HepG2 (cell line): ENCODE data around the gene MMP10. TPM values are rescaled to one million over a fixed set of nuclear protein-coding genes. Genes with fewer than 3 reads are reported as not detected.

Source experiments
- ATAC-seq: fragments of 200-7000 bp; cut with Tn5 transposase; 3 replicates; pipeline ENCODE4 v1.9.1; 2020; ENCODE audit warnings: mild to moderate bottlenecking, moderate library complexity
- BruUV-seq: library from RNA; stranded (reverse); fragments of 400-500 nt; replicated peaks from 2 replicates; lab custom pipeline; 2021; lab: Mats Ljungman, UMichigan
- CTCF ChIA-PET: fragments of 300-600 bp; formaldehyde crosslinking; extraction: SDS; loops from one replicate; lab custom pipeline; 2021; ENCODE audit warnings: low total read pairs, inconsistent platforms, low intra/inter-chr PET ratio; lab: Yijun Ruan, JAX
- POLR2A ChIA-PET: fragments of 350-600 bp; sonication (Branson Sonifier 250); formaldehyde crosslinking; loops from one replicate; lab custom pipeline; 2020; ENCODE audit warnings: antibody characterized with exemption, inconsistent platforms; lab: Yijun Ruan, JAX
- DNase-seq: peaks from one replicate; pipeline ENCODE4 v3.0.0-alpha.2; 2015; ENCODE audit warnings: low spot score
- FAIRE-seq: peaks from 3 replicates; lab custom pipeline; 2011; peaks lifted over from hg19 to GRCh38; lab: Jason Lieb, UNC
- H2AFZ ChIP-seq: one replicate; pipeline ENCODE4 v1.6.1; 2011; ENCODE audit warnings: low read length, inconsistent platforms
- H3K27ac ChIP-seq: fragments of 300-600 bp; 3 replicates; pipeline ENCODE4 v1.8.0; 2011; ENCODE audit warnings: mixed run types, mild to moderate bottlenecking, mixed read lengths, low read length, inconsistent platforms; ENCODE audit not compliant: insufficient read depth; ENCODE audit errors: extremely low read length
- H3K27me3 ChIP-seq, 2 experiments: fragments of 200-600 bp in 1 of 2; 2 replicates in 1 of 2; 3 replicates in 1 of 2; pipeline versions ENCODE4 v1.6.0 to v1.8.0; 2011; ENCODE audit warnings: low read length in 2 of 2, mild to moderate bottlenecking in 2 of 2, moderate library complexity in 2 of 2, inconsistent platforms in 1 of 2; ENCODE audit not compliant: insufficient read depth in 2 of 2, control insufficient read depth in 1 of 2
- H3K36me3 ChIP-seq, 2 experiments: fragments of 200-600 bp in 1 of 2; replicated peaks in 1 of 2; 2 replicates in 1 of 2; 3 replicates in 1 of 2; pipeline versions ENCODE4 v1.5.1 to v1.8.0; 2011; ENCODE audit warnings: low read length in 2 of 2, inconsistent platforms in 1 of 2; ENCODE audit not compliant: insufficient read depth in 2 of 2, control insufficient read depth in 1 of 2
- H3K4me1 ChIP-seq: 2 replicates; pipeline ENCODE4 v1.5.1; 2012; ENCODE audit warnings: low read length, inconsistent platforms; ENCODE audit not compliant: insufficient read depth
- H3K4me2 ChIP-seq: 2 replicates; pipeline ENCODE4 v1.6.0; 2011; ENCODE audit warnings: low read depth, low read length, inconsistent platforms
- H3K4me3 ChIP-seq, 3 experiments: fragments of 200-600 bp in 1 of 3; sonication (generic), shearing (Covaris generic) in 1 of 3; replicated peaks in 1 of 3; 2 replicates each; pipeline ENCODE4 v1.5.1; 2011 to 2016; ENCODE audit warnings: low read length in 3 of 3, inconsistent platforms in 2 of 3, low read depth in 2 of 3, mild to moderate bottlenecking in 2 of 3, control low read depth in 1 of 3, mixed read lengths in 1 of 3; ENCODE audit not compliant: insufficient read depth in 1 of 3
- H3K79me2 ChIP-seq: one replicate; pipeline ENCODE4 v1.6.1; 2011; ENCODE audit warnings: low read length, inconsistent platforms; ENCODE audit not compliant: insufficient read depth
- H3K9ac ChIP-seq: 2 replicates; pipeline ENCODE4 v1.6.0; 2011; ENCODE audit warnings: mild to moderate bottlenecking, low read depth, low read length, inconsistent platforms; ENCODE audit not compliant: insufficient read depth
- H3K9me3 ChIP-seq: 2 replicates; pipeline ENCODE4 v1.5.1; 2012; ENCODE audit warnings: mild to moderate bottlenecking, low read length
- H4K20me1 ChIP-seq: 2 replicates; pipeline ENCODE4 v1.6.0; 2011; ENCODE audit warnings: inconsistent platforms, mild to moderate bottlenecking, low read length, moderate library complexity; ENCODE audit not compliant: insufficient read depth
- CBX5 ChIP-seq: sonication (generic); formaldehyde crosslinking; IDR thresholded peaks from 2 replicates; pipeline ENCODE4 v1.4.0; 2020; ENCODE audit warnings: missing genetic modification reagents, borderline replicate concordance
- CENPT ChIP-seq: sonication (generic); formaldehyde crosslinking; IDR thresholded peaks from 2 replicates; pipeline ENCODE4 v1.8.0; 2022; ENCODE audit warnings: low read depth, mild to moderate bottlenecking, moderate library complexity, missing genetic modification reagents
- GATAD2A ChIP-seq: IDR thresholded peaks from 2 replicates; pipeline ENCODE4 v1.6.1; 2016
- IRF1 ChIP-seq: sonication (generic); formaldehyde crosslinking; IDR thresholded peaks from 2 replicates; pipeline ENCODE4 v1.4.0; 2020; ENCODE audit warnings: low read depth, mild to moderate bottlenecking, missing genetic modification reagents
- KIAA2018 ChIP-seq: sonication (generic); formaldehyde crosslinking; IDR thresholded peaks from 2 replicates; pipeline ENCODE4 v1.5.0; 2020; ENCODE audit warnings: mild to moderate bottlenecking, missing genetic modification reagents, borderline replicate concordance
- POLR2AphosphoS5 ChIP-seq: IDR thresholded peaks from 2 replicates; pipeline ENCODE4 v1.6.1; 2012; ENCODE audit warnings: low read depth, low read length
- TBP ChIP-seq: sonication (generic); formaldehyde crosslinking; IDR thresholded peaks from 2 replicates; pipeline ENCODE4 v1.5.0; 2020; ENCODE audit warnings: missing genetic modification reagents
- ZNF460 ChIP-seq: sonication (generic); formaldehyde crosslinking; IDR thresholded peaks from 2 replicates; pipeline ENCODE4 v1.5.1; 2020; ENCODE audit warnings: missing genetic modification reagents, mild to moderate bottlenecking, borderline replicate concordance
- WGBS: methylation state at CpG from one replicate; pipeline ENCODE4 v1.1.6; 2017; ENCODE audit warnings: low lambda C conversion rate; 5-methylcytosine and 5-hydroxymethylcytosine counted together
- in situ Hi-C: cut with HindIII; loops from 2 replicates; pipeline ENCODE4 v1.10.0; 2017; ENCODE audit warnings: low pct_unique_long_range_greater_than_20kb; ENCODE audit not compliant: extremely low pct_ligation_motif_present
- intact Hi-C: fragments of 100-400 bp; cut with micrococcal nuclease; formaldehyde crosslinking; loops from one replicate; pipeline ENCODE4 v1.10.0; 2022; ENCODE audit not compliant: unreplicated experiment
- polyA plus RNA-seq, 8 experiments: library from polyadenylated mRNA; depleted of rRNA in 3 of 8; stranded (reverse) in 7 of 8; unstranded in 1 of 8; fragments of >200 nt; fragmentation: Illumina TruSeq in 4 of 8; extraction: Trizol in 4 of 8; gene quantifications; 2 replicates each; pipeline versions ENCODE4 v1.2.1 to v1.2.3, GENCODE V29; 2011 to 2016; ENCODE audit warnings: low read depth in 4 of 8, missing spikeins in 1 of 8, mixed read lengths in 1 of 8; ENCODE audit not compliant: insufficient read depth in 1 of 8
- total RNA-seq, 5 experiments: library from RNA; depleted of rRNA; stranded (reverse); fragments of >200 nt; fragmentation: Illumina TruSeq; extraction: Trizol; gene quantifications; 2 replicates each; pipeline ENCODE4 v1.2.3, GENCODE V29; 2016; ENCODE audit warnings: low read depth in 1 of 5

MMP10 gene
- total and polyA plus RNA-seq, 2 of the 13 experiments (the other 11 are each of a cell fraction or from before 2014, with no cell fraction given): 0.03 TPM; not detected in 1

GRCh38 chr11:102753267-102753666 lies 27.2 kb downstream of the MMP10 start:
- ATAC-seq (no peak), FAIRE-seq (no peak), DNase-seq (no peak)
- Histone ChIP-seq H3K79me2 (no peaks in the 10 kb centered on the region), H3K27ac (no peak overlapping the region), H4K20me1 (no peaks in the 10 kb centered on the region), H3K4me3 (no peak overlapping the region), H3K9ac (no peak overlapping the region), H2AFZ (no peak overlapping the region), H3K36me3 (no peaks in the 10 kb centered on the region), H3K27me3 (no peaks in the 10 kb centered on the region; a peak in 2 of 5 replicates), H3K9me3 (no peaks in the 10 kb centered on the region), H3K4me2 (no peak overlapping the region), H3K4me1 (no peaks in the 10 kb centered on the region)
- in situ Hi-C loops (no loop called here), intact Hi-C loops (no loop called here)
- no TSS peak for BruUV-seq
- 100% methylated on average over 1 of the region's 1 CpG for whole genome bisulfite sequencing
- POLR2A ChIA-PET: no interaction called here
- TF ChIP-seq TBP (no peak), CENPT (CRISPR knock-in tag) (no peak), ZNF460 (no peak)
- CTCF ChIA-PET: no interaction called here

GRCh38 chr11:102751673-102752072 lies 28.8 kb downstream of the MMP10 start:
- BruUV-seq: no TSS peak
- Histone ChIP-seq H3K27ac (no peak overlapping the region), H3K4me1 (no peaks in the 10 kb centered on the region), H3K9ac (no peak overlapping the region), H4K20me1 (no peaks in the 10 kb centered on the region), H3K4me3 (no peak overlapping the region), H3K27me3 (no peaks in the 10 kb centered on the region; a peak in 2 of 5 replicates), H2AFZ (no peak overlapping the region), H3K9me3 (no peaks in the 10 kb centered on the region), H3K79me2 (no peaks in the 10 kb centered on the region), H3K4me2 (no peak overlapping the region), H3K36me3 (no peaks in the 10 kb centered on the region)
- intact Hi-C loops: no loop called here
- ATAC-seq: no peak
- ChIA-PET POLR2A (no interaction called here), CTCF (no interaction called here)
- no peak for DNase-seq
- no peak for FAIRE-seq
- in situ Hi-C loops: no loop called here
- no peak for TF ChIP-seq CBX5 (CRISPR knock-in tag)
- TF ChIP-seq KIAA2018 (CRISPR knock-in tag): no peak
- TF ChIP-seq IRF1 (CRISPR knock-in tag): no peak
- no peak for TF ChIP-seq GATAD2A (CRISPR knock-in tag)
- no peak for TF ChIP-seq POLR2AphosphoS5
